Lower lobe of right lung (tissue), 2 donors: ENCODE data around the gene MTRF1L. TPM values are rescaled to one million over a fixed set of nuclear protein-coding genes. Genes with fewer than 3 reads are reported as not detected.
A peak's percentile ranks its signal among the peaks of the same experiment; 100 is the strongest.

Experiments
- ATAC-seq, 2 donors: fragments of 200-7000 bp; cut with Tn5 transposase; one replicate each; pipeline ENCODE4 v1.9.1; 2020 to 2022; ENCODE audit warnings: mild to moderate bottlenecking in 2 of 2, moderate library complexity in 2 of 2
- DNase-seq: peaks from one replicate; pipeline ENCODE4 v3.0.0-alpha.2; 2020
- H3K27ac ChIP-seq: fragments of 200-600 bp; one replicate; pipeline ENCODE4 v1.8.0; 2022
- H3K27me3 ChIP-seq: fragments of 200-600 bp; one replicate; pipeline ENCODE4 v1.8.0; 2022; ENCODE audit warnings: low read depth
- H3K36me3 ChIP-seq: fragments of 200-600 bp; one replicate; pipeline ENCODE4 v1.8.0; 2022; ENCODE audit warnings: mild to moderate bottlenecking
- H3K4me1 ChIP-seq: fragments of 200-600 bp; one replicate; pipeline ENCODE4 v1.8.0; 2022
- H3K4me3 ChIP-seq: fragments of 200-600 bp; one replicate; pipeline ENCODE4 v1.8.0; 2022; ENCODE audit warnings: mild to moderate bottlenecking
- H3K9me3 ChIP-seq: fragments of 200-600 bp; one replicate; pipeline ENCODE4 v1.8.0; 2022
- intact Hi-C: fragments of 100-400 bp; cut with DNase I; formaldehyde crosslinking; loops from one replicate; pipeline ENCODE4 v1.11.0; 2022
- total RNA-seq: library from RNA; stranded (reverse); fragmentation: NEBNext Ultra II Directional; extraction: Animal tissue kit (Norgen Biotek cat#: 25700); gene quantifications from one replicate; pipeline ENCODE4 v1.2.1, GENCODE V29; 2021
- TF ChIP-seq, protein P1 (sequence below): fragments of 200-600 bp; IDR thresholded peaks from one replicate; pipeline ENCODE4 v1.8.0; 2022; ENCODE audit warnings: antibody characterized with exemption, mild to moderate bottlenecking
- donor health status: DM: no; HTN: yes; CAD: no; lungs with severe emphysema.

MTRF1L gene
- total RNA-seq, 1 donor from 2014 or later, result 15.6 TPM

DNA sequence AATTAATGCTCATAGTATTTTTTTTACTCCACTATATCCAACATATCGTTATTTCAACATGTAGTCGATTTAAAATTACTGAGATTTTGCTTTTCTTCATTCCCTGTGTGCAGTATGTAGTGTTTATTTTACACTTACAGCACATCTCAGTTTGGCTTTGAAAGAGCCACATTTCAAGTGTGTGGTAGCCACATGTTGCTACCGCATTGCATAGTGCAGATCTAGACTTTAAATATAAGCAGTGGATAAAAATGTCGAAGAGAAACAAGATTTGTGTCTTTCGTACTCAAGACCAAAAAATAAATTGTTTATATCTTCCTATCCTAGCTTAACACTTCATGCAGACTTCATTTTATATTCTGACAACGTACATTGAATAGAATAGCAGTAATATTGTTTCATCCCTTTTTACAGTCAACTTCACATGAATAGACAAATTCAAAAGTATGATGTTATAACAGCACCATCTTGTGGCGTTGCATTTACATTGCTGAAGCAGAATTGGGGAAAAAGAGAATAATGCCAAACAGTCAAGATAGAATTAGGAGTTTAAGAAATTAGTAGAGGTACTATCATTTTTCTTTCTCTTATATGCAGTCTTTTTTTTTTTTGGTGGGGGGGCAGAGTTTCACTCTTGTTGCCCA, 49.5 kb downstream of the MTRF1L start:
- intact Hi-C loops, result no loop called here
- Histone ChIP-seq H3K27me3 (peaks cover 6% of the 10 kb centered on the region), H3K4me3 (no peak overlapping the region), H3K9me3 (no peaks in the 10 kb centered on the region), H3K27ac (no peak overlapping the region), H3K36me3 (no peaks in the 10 kb centered on the region), H3K4me1 (peaks cover 3% of the 10 kb centered on the region)
- DNase-seq (no peak), ATAC-seq (no peak)
- TF ChIP-seq, protein P1, sequence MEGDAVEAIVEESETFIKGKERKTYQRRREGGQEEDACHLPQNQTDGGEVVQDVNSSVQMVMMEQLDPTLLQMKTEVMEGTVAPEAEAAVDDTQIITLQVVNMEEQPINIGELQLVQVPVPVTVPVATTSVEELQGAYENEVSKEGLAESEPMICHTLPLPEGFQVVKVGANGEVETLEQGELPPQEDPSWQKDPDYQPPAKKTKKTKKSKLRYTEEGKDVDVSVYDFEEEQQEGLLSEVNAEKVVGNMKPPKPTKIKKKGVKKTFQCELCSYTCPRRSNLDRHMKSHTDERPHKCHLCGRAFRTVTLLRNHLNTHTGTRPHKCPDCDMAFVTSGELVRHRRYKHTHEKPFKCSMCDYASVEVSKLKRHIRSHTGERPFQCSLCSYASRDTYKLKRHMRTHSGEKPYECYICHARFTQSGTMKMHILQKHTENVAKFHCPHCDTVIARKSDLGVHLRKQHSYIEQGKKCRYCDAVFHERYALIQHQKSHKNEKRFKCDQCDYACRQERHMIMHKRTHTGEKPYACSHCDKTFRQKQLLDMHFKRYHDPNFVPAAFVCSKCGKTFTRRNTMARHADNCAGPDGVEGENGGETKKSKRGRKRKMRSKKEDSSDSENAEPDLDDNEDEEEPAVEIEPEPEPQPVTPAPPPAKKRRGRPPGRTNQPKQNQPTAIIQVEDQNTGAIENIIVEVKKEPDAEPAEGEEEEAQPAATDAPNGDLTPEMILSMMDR, result peak; percentile 36

DNA sequence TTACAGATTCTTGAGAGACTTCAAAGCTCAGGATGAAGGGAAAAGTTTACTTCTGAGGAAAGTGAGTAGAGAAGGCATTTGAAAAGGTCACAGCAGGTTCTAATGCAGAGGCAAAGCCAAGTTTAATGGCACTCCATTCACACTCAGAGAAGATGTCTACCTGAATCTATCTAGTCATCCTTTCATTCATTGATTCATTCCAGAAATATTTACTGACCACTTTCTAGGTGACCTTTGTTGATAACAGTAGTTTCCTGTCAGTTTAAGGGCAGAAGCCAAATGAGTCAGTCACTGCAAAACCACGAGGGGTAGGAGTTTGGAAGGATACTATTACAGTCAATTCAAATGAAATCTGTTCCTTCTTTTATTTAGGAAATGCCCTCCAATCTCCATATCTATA, 50.5 kb downstream of the MTRF1L start:
- Histone ChIP-seq H3K36me3 (no peaks in the 10 kb centered on the region), H3K4me3 (no peak overlapping the region), H3K9me3 (no peaks in the 10 kb centered on the region), H3K4me1 (peaks cover 3% of the 10 kb centered on the region), H3K27me3 (peaks cover 6% of the 10 kb centered on the region), H3K27ac (no peak overlapping the region)
- DNase-seq, result no peak
- intact Hi-C loops, result no loop called here
- TF ChIP-seq, protein P1, result no peak
- no peak for ATAC-seq

DNA sequence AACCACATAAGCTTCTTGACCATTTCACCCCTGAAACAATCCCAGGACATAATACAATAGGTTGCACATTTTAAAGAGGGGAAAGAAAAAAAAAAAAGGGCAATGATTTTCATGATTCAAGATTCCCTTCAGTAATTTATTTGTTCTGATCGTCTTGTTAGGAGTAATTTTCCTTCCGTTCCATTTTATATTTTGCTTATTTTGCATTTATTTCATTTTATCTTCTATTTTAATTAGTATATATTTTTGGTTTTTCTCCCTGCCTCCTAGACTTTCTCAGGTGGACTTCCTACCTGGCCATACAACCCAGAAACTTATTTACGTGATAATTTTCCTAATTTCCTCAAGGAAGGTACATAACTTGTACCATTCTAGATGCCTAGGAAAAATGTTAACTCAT, 52.3 kb downstream of the MTRF1L start:
- Histone ChIP-seq H3K36me3 (no peaks in the 10 kb centered on the region), H3K27ac (no peak overlapping the region), H3K27me3 (peaks cover 6% of the 10 kb centered on the region), H3K4me3 (no peak overlapping the region), H3K4me1 (peaks cover 3% of the 10 kb centered on the region), H3K9me3 (no peaks in the 10 kb centered on the region)
- DNase-seq (no peak), ATAC-seq (no peak)
- intact Hi-C loops, result no loop called here
- TF ChIP-seq, protein P1, result no peak

DNA sequence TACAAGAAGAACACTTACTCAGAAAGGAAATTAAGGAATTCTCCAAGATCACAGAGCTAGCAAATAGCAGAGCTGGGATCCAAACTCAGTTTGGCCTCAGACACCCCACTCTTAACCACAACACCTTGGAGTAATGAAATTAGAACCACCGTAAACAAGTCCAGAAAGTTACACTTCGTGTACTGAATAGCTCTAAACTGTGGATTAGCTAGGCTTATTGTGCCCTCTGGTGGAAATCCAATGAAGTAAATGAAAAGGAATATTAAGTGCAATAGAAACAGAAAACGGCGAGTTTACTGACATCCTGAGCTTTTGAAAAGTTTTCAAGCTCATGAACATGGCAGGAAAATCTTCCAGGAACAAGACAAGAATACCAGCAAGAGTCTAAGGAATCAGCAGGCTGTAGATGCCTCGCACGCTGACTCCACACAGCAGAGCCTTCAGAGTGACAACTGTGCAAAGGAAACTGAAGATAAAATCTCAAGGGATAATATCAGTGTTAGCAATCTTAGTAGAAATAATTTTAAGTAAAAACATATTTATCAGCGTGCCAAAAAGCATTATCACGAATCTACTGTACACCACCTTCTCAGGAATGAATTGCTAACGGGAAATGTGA, 54.2 kb downstream of the MTRF1L start:
- peaks cover 6% of the 10 kb centered on the region for H3K27me3 ChIP-seq
- intact Hi-C loops, result no loop called here
- peak overlapping the region; percentile 9 for H3K4me3 ChIP-seq
- no peak overlapping the region for H3K27ac ChIP-seq
- DNase-seq (no peak), ATAC-seq (peak in 1 of 2 donors; percentile 81)
- peaks cover 3% of the 10 kb centered on the region for H3K4me1 ChIP-seq
- no peaks in the 10 kb centered on the region for H3K9me3 ChIP-seq
- TF ChIP-seq, protein P1, result peak; percentile 67
- H3K36me3 ChIP-seq, result no peaks in the 10 kb centered on the region

DNA sequence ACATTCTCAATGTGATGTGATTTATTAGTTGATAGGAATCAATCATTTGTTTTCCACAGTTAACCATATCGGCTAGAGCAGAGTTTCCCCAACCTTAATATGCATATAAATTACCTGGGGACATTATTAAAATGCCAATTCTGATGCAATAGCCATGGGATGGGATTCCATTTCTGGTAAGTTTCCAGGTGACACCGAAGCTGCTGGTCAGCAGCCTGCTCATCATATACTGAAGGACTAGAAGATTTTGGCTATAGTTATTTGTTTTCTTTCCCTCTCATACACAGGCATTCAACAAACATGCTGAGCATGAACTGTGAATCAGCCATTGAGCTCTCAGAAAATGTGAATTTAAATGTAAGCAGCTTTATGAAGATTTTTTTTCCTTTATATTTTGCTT, 55.5 kb downstream of the MTRF1L start:
- ATAC-seq, result no peak
- peaks cover 6% of the 10 kb centered on the region for H3K27me3 ChIP-seq
- TF ChIP-seq, protein P1, result no peak
- no peaks in the 10 kb centered on the region for H3K36me3 ChIP-seq
- no peak for DNase-seq
- H3K9me3 ChIP-seq, result no peaks in the 10 kb centered on the region
- H3K4me1 ChIP-seq, result peaks cover 3% of the 10 kb centered on the region
- no peak overlapping the region for H3K27ac ChIP-seq
- intact Hi-C loops, result no loop called here
- H3K4me3 ChIP-seq, result no peak overlapping the region
